CD4-positive, alpha-beta T cell treated with Interleukin-17A for 4 hours (primary cell): ENCODE results near the gene PRR14L.
A peak's percentile ranks its signal among the peaks of the same experiment; 100 is the strongest.
"Not testable (repeated sequence)": the region's sequence is repeated elsewhere in the genome, so short reads cannot be mapped to it uniquely, and the experiment has no call there.

Experiments
- DNase-seq: peaks from one replicate; pipeline ENCODE4 v3.0.0-alpha.2; 2020; ENCODE audit warnings: mixed read lengths

Gene PRR14L

GRCh38 chr22:31749636-31750364 lies at the start of gene PRR14L:
TSS of gene PRR14L (minus strand) at chr22:31750132. CDS start at chr22:31738860, 11,272 bp downstream.
- peak; percentile 100 for DNase-seq

GRCh38 chr22:31799358-31799757 lies 49.4 kb upstream of the PRR14L start:
- not testable (repeated sequence) for DNase-seq

- DNase-seq: no peak
Observed at GRCh38 chr22:31790240-31790639, 40.3 kb upstream of the PRR14L start.

GRCh38 chr22:31789803-31790202 lies 39.9 kb upstream of the PRR14L start:
- no peak for DNase-seq

- DNase-seq: no peak
Observed at GRCh38 chr22:31776231-31776630, 26.3 kb upstream of the PRR14L start.

GRCh38 chr22:31773416-31773815 lies 23.5 kb upstream of the PRR14L start:
- no peak for DNase-seq

- no peak for DNase-seq
Observed at GRCh38 chr22:31768422-31769059, 18.6 kb upstream of the PRR14L start.

GRCh38 chr22:31764785-31765184 lies 14.9 kb upstream of the PRR14L start:
- no peak for DNase-seq

- not testable (repeated sequence) for DNase-seq
Observed at GRCh38 chr22:31758860-31759259, 8.9 kb upstream of the PRR14L start.

GRCh38 chr22:31757265-31757664 lies 7.3 kb upstream of the PRR14L start:
- DNase-seq: no peak

- no peak for DNase-seq
Observed at GRCh38 chr22:31754813-31755212, 4.9 kb upstream of the PRR14L start.

- peak; percentile 98 for DNase-seq
Observed at GRCh38 chr22:31753634-31754501, 3.9 kb upstream of the PRR14L start, which contains the start of gene DEPDC5. TSS of gene DEPDC5 (plus strand) at chr22:31754019. CDS start at chr22:31754922, 903 bp downstream.

- DNase-seq: peak; percentile 10
Observed at GRCh38 chr22:31753005-31753633, 3.2 kb upstream of the PRR14L start.

- DNase-seq: no peak
Observed at GRCh38 chr22:31752096-31752847, 2.3 kb upstream of the PRR14L start.

- no peak for DNase-seq
Observed at GRCh38 chr22:31750365-31751284, 693 bp upstream of the PRR14L start.

- DNase-seq: no peak
Observed at GRCh38 chr22:31748490-31748889, 1.4 kb downstream of the PRR14L start.

GRCh38 chr22:31747441-31747840 lies 2.5 kb downstream of the PRR14L start:
- DNase-seq: no peak

- no peak for DNase-seq
Observed at GRCh38 chr22:31743871-31744270, 6.1 kb downstream of the PRR14L start.

- no peak for DNase-seq
Observed at GRCh38 chr22:31742682-31743081, 7.2 kb downstream of the PRR14L start.

- DNase-seq: no peak
Observed at GRCh38 chr22:31742115-31742514, 7.8 kb downstream of the PRR14L start.

- not testable (repeated sequence) for DNase-seq
Observed at GRCh38 chr22:31740314-31740713, 9.6 kb downstream of the PRR14L start.
